BE2C (cell line): ENCODE data around the gene ADRM1.

Experiments
- DNase-seq: peaks from one replicate; pipeline ENCODE4 v3.0.0-alpha.2; 2020
- H3K27me3 ChIP-seq: fragments of 250-450 bp; sonication (Bioruptor Pico); 2 replicates; pipeline ENCODE4 v1.5.1; 2020; ENCODE audit warnings: mild to moderate bottlenecking
- H3K36me3 ChIP-seq: fragments of 250-450 bp; sonication (Bioruptor Pico); 2 replicates; pipeline ENCODE4 v1.5.1; 2020; ENCODE audit warnings: mild to moderate bottlenecking
- H3K4me1 ChIP-seq: fragments of 250-450 bp; sonication (Bioruptor Pico); 2 replicates; pipeline ENCODE4 v1.5.1; 2020
- H3K4me3 ChIP-seq: 2 replicates; pipeline ENCODE4 v1.5.1; 2011; ENCODE audit warnings: low read depth, low read length
- H3K9me3 ChIP-seq: fragments of 250-450 bp; sonication (Bioruptor Pico); 2 replicates; pipeline ENCODE4 v1.5.1; 2020
- TF ChIP-seq, protein P1 (sequence below): IDR thresholded peaks from 2 replicates; pipeline ENCODE4 v1.5.1; 2012; ENCODE audit warnings: mild to moderate bottlenecking, low read depth, low read length

Gene ADRM1

DNA sequence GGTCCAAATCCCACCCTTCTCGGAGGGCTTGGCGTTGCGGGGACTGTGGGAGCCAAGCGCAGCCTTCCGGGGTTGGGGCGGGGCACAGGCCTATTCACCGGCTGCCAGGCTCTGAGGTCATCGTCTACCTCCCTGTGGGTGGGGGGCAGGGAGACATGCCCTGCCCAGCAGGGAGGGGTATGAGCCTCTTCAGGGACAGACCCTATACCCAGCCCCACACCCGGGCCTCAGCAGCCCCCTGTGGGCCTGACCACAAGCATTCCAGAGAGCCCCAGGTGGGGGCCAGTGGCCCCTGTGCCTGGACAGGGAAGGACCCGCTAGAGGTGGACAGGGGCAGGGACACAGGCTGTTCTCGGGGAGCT, 52.7 kb downstream of the ADRM1 start:
- H3K4me3 ChIP-seq: no peak overlapping the region
- TF ChIP-seq, protein P1, sequence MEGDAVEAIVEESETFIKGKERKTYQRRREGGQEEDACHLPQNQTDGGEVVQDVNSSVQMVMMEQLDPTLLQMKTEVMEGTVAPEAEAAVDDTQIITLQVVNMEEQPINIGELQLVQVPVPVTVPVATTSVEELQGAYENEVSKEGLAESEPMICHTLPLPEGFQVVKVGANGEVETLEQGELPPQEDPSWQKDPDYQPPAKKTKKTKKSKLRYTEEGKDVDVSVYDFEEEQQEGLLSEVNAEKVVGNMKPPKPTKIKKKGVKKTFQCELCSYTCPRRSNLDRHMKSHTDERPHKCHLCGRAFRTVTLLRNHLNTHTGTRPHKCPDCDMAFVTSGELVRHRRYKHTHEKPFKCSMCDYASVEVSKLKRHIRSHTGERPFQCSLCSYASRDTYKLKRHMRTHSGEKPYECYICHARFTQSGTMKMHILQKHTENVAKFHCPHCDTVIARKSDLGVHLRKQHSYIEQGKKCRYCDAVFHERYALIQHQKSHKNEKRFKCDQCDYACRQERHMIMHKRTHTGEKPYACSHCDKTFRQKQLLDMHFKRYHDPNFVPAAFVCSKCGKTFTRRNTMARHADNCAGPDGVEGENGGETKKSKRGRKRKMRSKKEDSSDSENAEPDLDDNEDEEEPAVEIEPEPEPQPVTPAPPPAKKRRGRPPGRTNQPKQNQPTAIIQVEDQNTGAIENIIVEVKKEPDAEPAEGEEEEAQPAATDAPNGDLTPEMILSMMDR: no peak
- no peaks in the 10 kb centered on the region for H3K9me3 ChIP-seq
- H3K36me3 ChIP-seq: no peaks in the 10 kb centered on the region
- peaks cover 50% of the 10 kb centered on the region for H3K4me1 ChIP-seq
- no peak for DNase-seq
- no peaks in the 10 kb centered on the region for H3K27me3 ChIP-seq

DNA sequence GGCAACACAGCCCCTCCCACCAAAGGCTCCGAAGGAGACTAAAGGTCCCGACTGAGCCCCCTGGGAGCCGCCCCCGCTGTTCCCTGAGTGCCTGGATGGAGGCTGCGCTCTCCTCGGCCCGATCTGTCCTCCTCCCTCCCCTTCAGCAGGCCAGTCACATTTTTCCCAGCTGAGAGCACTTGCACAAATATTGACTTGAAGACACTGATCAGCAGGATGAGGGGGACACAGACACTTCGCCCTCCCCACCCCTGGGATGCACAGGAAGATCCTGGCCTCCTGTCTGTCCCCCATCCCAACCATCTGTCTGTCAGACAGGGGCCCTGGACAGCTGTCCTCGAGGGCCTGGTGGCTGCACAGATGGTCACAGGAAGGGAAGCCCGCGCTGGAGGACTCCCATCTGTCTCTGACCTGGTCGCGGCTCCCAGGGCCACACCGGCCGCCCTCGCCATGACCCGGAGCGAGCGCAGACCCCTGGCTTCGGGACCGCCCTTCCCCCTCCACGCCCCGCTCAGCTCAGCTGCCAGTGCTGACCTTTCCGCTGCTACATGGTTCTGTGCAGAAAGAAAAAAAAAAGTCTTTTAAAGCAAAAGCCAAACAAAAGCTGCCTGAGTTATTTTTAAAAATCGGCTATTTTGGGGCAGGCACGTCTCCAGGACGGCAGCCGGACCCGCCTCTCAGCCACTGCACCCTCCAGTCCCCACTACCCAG, 53.2 kb downstream of the ADRM1 start:
- H3K4me3 ChIP-seq: no peak overlapping the region
- no peaks in the 10 kb centered on the region for H3K27me3 ChIP-seq
- peak; percentile 18 for DNase-seq
- TF ChIP-seq, protein P1: no peak
- peaks cover 50% of the 10 kb centered on the region for H3K4me1 ChIP-seq
- H3K9me3 ChIP-seq: no peaks in the 10 kb centered on the region
- H3K36me3 ChIP-seq: no peaks in the 10 kb centered on the region

DNA sequence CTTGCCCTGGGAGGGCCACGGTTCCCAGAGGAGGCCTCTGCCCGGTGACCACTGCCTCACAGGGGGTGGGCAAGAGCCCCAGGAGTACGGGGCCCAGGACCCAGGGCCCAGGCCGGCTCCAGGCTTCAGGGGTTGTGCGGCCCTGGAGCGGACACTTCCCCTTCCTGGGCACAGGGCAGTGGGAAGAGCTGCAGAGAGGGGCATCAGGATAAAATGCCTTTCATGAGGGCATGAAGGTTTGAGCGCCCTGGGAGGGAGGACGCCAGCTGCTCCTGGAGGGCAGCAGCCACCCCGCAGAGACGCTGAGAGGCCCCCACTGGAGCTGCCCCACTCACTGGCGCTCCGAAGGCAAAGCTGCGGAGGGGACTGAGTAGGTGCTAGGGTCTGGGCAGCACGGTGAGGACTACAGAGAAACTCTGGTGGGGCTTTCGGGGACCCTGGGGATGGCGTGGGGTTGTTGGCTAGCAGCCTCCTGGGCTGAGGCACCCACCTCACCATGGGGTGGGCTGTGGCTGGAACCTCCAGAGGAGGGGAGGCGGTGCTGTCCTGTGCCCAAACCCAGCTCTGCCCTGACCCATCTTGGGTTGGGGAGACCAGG, 53.9 kb downstream of the ADRM1 start:
- DNase-seq: peak; percentile 9
- Histone ChIP-seq H3K27me3 (no peaks in the 10 kb centered on the region), H3K4me1 (peaks cover 50% of the 10 kb centered on the region), H3K9me3 (no peaks in the 10 kb centered on the region), H3K4me3 (no peak overlapping the region), H3K36me3 (no peaks in the 10 kb centered on the region)
- TF ChIP-seq, protein P1: no peak

DNA sequence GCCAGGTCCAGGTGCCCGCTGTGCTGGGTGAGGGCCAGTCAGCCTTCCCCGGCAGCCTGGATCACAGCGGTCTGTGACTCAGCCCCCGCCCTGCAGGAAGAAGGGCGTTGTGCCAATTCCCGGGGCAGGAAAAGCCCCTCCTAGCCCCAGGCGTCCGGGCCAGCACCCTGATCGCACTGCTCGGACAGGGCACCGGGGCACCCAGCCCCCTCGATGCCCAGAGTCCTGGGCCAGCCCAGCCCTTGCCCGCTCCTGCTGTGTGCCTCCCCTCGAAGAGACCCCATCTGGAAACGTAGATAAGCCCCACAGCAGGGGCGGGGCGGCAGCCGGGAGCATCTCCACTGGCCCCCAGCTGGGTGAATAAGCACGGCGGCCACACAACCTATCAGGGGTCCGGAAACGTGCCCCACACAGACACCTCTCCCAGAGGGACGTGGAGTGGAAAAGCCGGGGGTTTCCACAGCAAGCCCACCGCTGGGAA, 54.4 kb downstream of the ADRM1 start:
- no peaks in the 10 kb centered on the region for H3K27me3 ChIP-seq
- H3K4me3 ChIP-seq: no peak overlapping the region
- TF ChIP-seq, protein P1: no peak
- peaks cover 50% of the 10 kb centered on the region for H3K4me1 ChIP-seq
- no peaks in the 10 kb centered on the region for H3K9me3 ChIP-seq
- no peaks in the 10 kb centered on the region for H3K36me3 ChIP-seq
- DNase-seq: peak; percentile 62

DNA sequence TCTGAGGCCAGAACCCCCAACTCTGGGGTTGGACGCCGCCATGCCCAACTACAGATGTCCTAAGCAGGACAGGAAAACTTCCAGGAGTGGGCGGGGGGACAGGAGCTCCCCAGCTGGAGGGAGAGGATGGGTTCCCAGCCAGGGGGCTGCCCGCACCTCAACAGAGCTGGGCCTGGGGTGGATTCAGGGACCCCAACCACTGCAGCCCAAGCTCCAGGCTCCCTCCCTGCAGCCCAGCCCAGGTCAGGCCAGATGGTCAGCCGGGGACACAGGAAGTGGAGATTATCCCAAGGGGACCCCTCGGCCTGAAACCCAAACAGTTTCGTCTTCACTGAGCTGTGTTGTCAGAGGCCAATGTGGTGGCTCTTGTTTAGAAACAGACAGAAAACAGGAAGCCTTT, 54.9 kb downstream of the ADRM1 start:
- Histone ChIP-seq H3K27me3 (no peaks in the 10 kb centered on the region), H3K36me3 (no peaks in the 10 kb centered on the region), H3K4me3 (no peak overlapping the region), H3K4me1 (peaks cover 46% of the 10 kb centered on the region), H3K9me3 (no peaks in the 10 kb centered on the region)
- TF ChIP-seq, protein P1: no peak
- DNase-seq: peak; percentile 7
